ENCODE data around the gene NCKAP5. TPM values are rescaled to one million over a fixed set of nuclear protein-coding genes. Genes with fewer than 3 reads are reported as not detected.

NCKAP5 gene
- total RNA-seq, 1 donor from 2014 or later, result 7.4 TPM

GRCh38 chr2:132741754-132742153 is 826.5 kb downstream of the NCKAP5 start:
- no peaks in the 10 kb centered on the region for H3K9me3 Mint-ChIP-seq (ENCODE audit: unreplicated experiment)
- H3K27ac Mint-ChIP-seq (ENCODE audit: unreplicated experiment), result no peak overlapping the region
- no peaks in the 10 kb centered on the region for H3K36me3 Mint-ChIP-seq (ENCODE audit: low read depth, unreplicated experiment)
- no peak overlapping the region for H3K4me3 Mint-ChIP-seq (ENCODE audit: unreplicated experiment)
- no peak for DNase-seq (ENCODE audit: low spot score)
- H3K4me1 Mint-ChIP-seq (ENCODE audit: unreplicated experiment), result no peaks in the 10 kb centered on the region
- no peaks in the 10 kb centered on the region for H3K27me3 Mint-ChIP-seq (ENCODE audit: unreplicated experiment)
- TF ChIP-seq CTCF (IDR thresholded peaks at IDR 0.05; ENCODE audit: unreplicated experiment), result no peak

- no peak overlapping the region for H3K27ac Mint-ChIP-seq (ENCODE audit: unreplicated experiment)
- no peak overlapping the region for H3K4me3 Mint-ChIP-seq (ENCODE audit: unreplicated experiment)
- TF ChIP-seq CTCF (IDR thresholded peaks at IDR 0.05; ENCODE audit: unreplicated experiment), result no peak
- H3K9me3 Mint-ChIP-seq (ENCODE audit: unreplicated experiment), result no peaks in the 10 kb centered on the region
- no peaks in the 10 kb centered on the region for H3K36me3 Mint-ChIP-seq (ENCODE audit: low read depth, unreplicated experiment)
- no peaks in the 10 kb centered on the region for H3K4me1 Mint-ChIP-seq (ENCODE audit: unreplicated experiment)
- DNase-seq (ENCODE audit: low spot score), result no peak
- H3K27me3 Mint-ChIP-seq (ENCODE audit: unreplicated experiment), result no peaks in the 10 kb centered on the region
Measured at GRCh38 chr2:132740081-132740720, 828.1 kb downstream of the NCKAP5 start.

- Mint-ChIP-seq H3K36me3 (ENCODE audit: low read depth, unreplicated experiment) (no peaks in the 10 kb centered on the region), H3K9me3 (ENCODE audit: unreplicated experiment) (no peaks in the 10 kb centered on the region), H3K27me3 (ENCODE audit: unreplicated experiment) (no peaks in the 10 kb centered on the region), H3K27ac (ENCODE audit: unreplicated experiment) (no peak overlapping the region), H3K4me3 (ENCODE audit: unreplicated experiment) (no peak overlapping the region), H3K4me1 (ENCODE audit: unreplicated experiment) (no peaks in the 10 kb centered on the region)
- DNase-seq (ENCODE audit: low spot score), result no peak
- TF ChIP-seq CTCF (IDR thresholded peaks at IDR 0.05; ENCODE audit: unreplicated experiment), result no peak
Measured at GRCh38 chr2:132738223-132738622, 830.0 kb downstream of the NCKAP5 start.

GRCh38 chr2:132736059-132736458 is 832.2 kb downstream of the NCKAP5 start:
- no peak for DNase-seq (ENCODE audit: low spot score)
- no peak overlapping the region for H3K4me3 Mint-ChIP-seq (ENCODE audit: unreplicated experiment)
- no peaks in the 10 kb centered on the region for H3K4me1 Mint-ChIP-seq (ENCODE audit: unreplicated experiment)
- no peak for TF ChIP-seq CTCF (IDR thresholded peaks at IDR 0.05; ENCODE audit: unreplicated experiment)
- H3K36me3 Mint-ChIP-seq (ENCODE audit: low read depth, unreplicated experiment), result no peaks in the 10 kb centered on the region
- no peaks in the 10 kb centered on the region for H3K9me3 Mint-ChIP-seq (ENCODE audit: unreplicated experiment)
- no peak overlapping the region for H3K27ac Mint-ChIP-seq (ENCODE audit: unreplicated experiment)
- H3K27me3 Mint-ChIP-seq (ENCODE audit: unreplicated experiment), result no peaks in the 10 kb centered on the region

- no peak overlapping the region for H3K27ac Mint-ChIP-seq (ENCODE audit: unreplicated experiment)
- TF ChIP-seq CTCF (IDR thresholded peaks at IDR 0.05; ENCODE audit: unreplicated experiment), result no peak
- no peak overlapping the region for H3K4me3 Mint-ChIP-seq (ENCODE audit: unreplicated experiment)
- no peaks in the 10 kb centered on the region for H3K9me3 Mint-ChIP-seq (ENCODE audit: unreplicated experiment)
- H3K27me3 Mint-ChIP-seq (ENCODE audit: unreplicated experiment), result no peaks in the 10 kb centered on the region
- no peaks in the 10 kb centered on the region for H3K36me3 Mint-ChIP-seq (ENCODE audit: low read depth, unreplicated experiment)
- H3K4me1 Mint-ChIP-seq (ENCODE audit: unreplicated experiment), result no peaks in the 10 kb centered on the region
- no peak for DNase-seq (ENCODE audit: low spot score)
Measured at GRCh38 chr2:132734961-132735360, 833.3 kb downstream of the NCKAP5 start.
